ENCODE results near the gene PRPF19.

- TF ChIP-seq CTCF (conservative IDR thresholded peaks at IDR 0.05; ENCODE audit: low read depth, low read length) (no peak), POLR2A (IDR thresholded peaks at IDR 0.05; ENCODE audit: low read depth, low read length) (no peak), USF2 (IDR thresholded peaks at IDR 0.05; ENCODE audit: low read depth, low read length) (no peak), MAFK (IDR thresholded peaks at IDR 0.05; ENCODE audit: low read depth, low read length) (no peak), SMC3 (IDR thresholded peaks at IDR 0.05; ENCODE audit: low read depth, low read length) (no peak), MXI1 (IDR thresholded peaks at IDR 0.05; ENCODE audit: borderline replicate concordance, low read depth, low read length) (no peak), RCOR1 (IDR thresholded peaks at IDR 0.05; ENCODE audit: insufficient replicate concordance, low read length) (no peak), MAZ (IDR thresholded peaks at IDR 0.05; ENCODE audit: borderline replicate concordance, low read depth, low read length) (no peak), RAD21 (IDR thresholded peaks at IDR 0.05; ENCODE audit: low read length) (no peak)
Observed at GRCh38 chr11:60910711-60911380, 4.5 kb upstream of the PRPF19 start.
